Measurements from ENCODE around the gene ERCC6. TPM values are rescaled to one million over a fixed set of nuclear protein-coding genes. Genes with fewer than 3 reads are reported as not detected.
A peak's percentile ranks its signal among the peaks of the same experiment; 100 is the strongest.

The ERCC6 gene
- total RNA-seq, 1 donor from 2014 or later: 15.2 TPM

DNA sequence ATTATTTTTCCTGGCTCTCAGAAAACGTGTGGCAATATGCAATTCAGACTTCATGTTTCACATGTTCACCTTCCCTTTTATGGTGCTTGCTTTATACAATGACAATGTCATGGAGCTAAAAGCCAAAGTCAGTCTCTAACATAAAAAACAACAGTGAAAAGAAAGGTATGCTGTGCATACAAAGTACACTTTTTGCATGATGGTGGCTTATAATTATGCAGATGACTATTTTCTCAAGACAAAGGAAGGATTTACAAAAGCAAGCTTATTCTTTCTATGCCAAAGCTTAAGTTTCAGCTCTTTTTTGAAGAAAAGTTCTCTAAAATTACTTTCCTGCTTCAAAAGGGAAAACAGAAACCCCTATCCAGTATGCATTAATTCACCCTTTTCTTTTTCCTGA, 15.6 kb downstream of the ERCC6 start:
- no peak for DNase-seq (ENCODE audit: extremely low spot score in 2 of 2)
- H3K27ac ChIP-seq: no peak overlapping the region
- H3K4me1 ChIP-seq: no peaks in the 10 kb centered on the region
- TF ChIP-seq POLR2A (IDR thresholded peaks at IDR 0.05) (no peak), POLR2AphosphoS5 (IDR thresholded peaks at IDR 0.05; ENCODE audit: insufficient read depth in 1 of 2, low read depth in 1 of 2) (no peak), CTCF (IDR thresholded peaks at IDR 0.05) (no peak)
- no peaks in the 10 kb centered on the region for H3K27me3 ChIP-seq
- intact Hi-C loops (cut with DNase I): no loop called here
- H3K4me3 ChIP-seq: no peak overlapping the region
- peaks cover 0 to 45% of the 10 kb centered on the region in 2 donors for H3K36me3 ChIP-seq
- H3K9me3 ChIP-seq: no peaks in the 10 kb centered on the region

- no peaks in the 10 kb centered on the region for H3K9me3 ChIP-seq
- H3K4me3 ChIP-seq: no peak overlapping the region
- intact Hi-C loops (cut with DNase I): no loop called here
- no peak overlapping the region for H3K27ac ChIP-seq
- no peaks in the 10 kb centered on the region for H3K27me3 ChIP-seq
- no peak for DNase-seq (ENCODE audit: extremely low spot score in 2 of 2)
- TF ChIP-seq POLR2AphosphoS5 (IDR thresholded peaks at IDR 0.05; ENCODE audit: insufficient read depth in 1 of 2, low read depth in 1 of 2) (no peak), CTCF (IDR thresholded peaks at IDR 0.05) (no peak), POLR2A (IDR thresholded peaks at IDR 0.05) (no peak)
- no peaks in the 10 kb centered on the region for H3K4me1 ChIP-seq
- H3K36me3 ChIP-seq: peaks cover 0 to 30% of the 10 kb centered on the region in 2 donors
Measured at GRCh38 chr10:49521062-49521461, 17.9 kb downstream of the ERCC6 start.

GRCh38 chr10:49520122-49520775, 18.7 kb downstream of the ERCC6 start:
- H3K4me1 ChIP-seq: no peaks in the 10 kb centered on the region
- no peaks in the 10 kb centered on the region for H3K9me3 ChIP-seq
- DNase-seq (ENCODE audit: extremely low spot score in 2 of 2): no peak
- no peaks in the 10 kb centered on the region for H3K27me3 ChIP-seq
- no peak for TF ChIP-seq POLR2AphosphoS5 (IDR thresholded peaks at IDR 0.05; ENCODE audit: insufficient read depth in 1 of 2, low read depth in 1 of 2)
- no peak for TF ChIP-seq CTCF (IDR thresholded peaks at IDR 0.05)
- TF ChIP-seq POLR2A (IDR thresholded peaks at IDR 0.05): no peak
- intact Hi-C loops (cut with DNase I): no loop called here
- no peak overlapping the region for H3K4me3 ChIP-seq
- H3K36me3 ChIP-seq: peaks cover 0 to 25% of the 10 kb centered on the region in 2 donors
- no peak overlapping the region for H3K27ac ChIP-seq

DNA sequence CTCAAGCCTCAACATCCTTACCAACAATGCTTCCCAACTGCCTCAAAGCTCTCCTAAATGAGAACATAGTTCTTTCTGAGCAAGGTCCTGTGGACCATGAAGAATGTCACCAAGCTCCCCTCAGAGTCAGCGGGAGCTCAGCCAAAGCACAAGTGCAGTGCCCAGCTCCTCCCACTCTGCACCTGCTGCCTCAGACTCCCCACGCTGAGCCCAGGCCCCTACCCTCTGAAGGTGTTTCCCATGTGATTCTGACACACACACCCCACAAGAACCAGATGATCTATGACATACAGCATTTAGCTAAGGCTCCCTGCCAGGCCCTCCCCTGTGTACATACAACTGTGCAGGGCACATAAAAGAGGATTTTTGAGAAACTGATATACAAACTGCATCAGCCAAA, 19.2 kb downstream of the ERCC6 start:
- no peak for DNase-seq (ENCODE audit: extremely low spot score in 2 of 2)
- no peak overlapping the region for H3K27ac ChIP-seq
- no peak overlapping the region for H3K4me3 ChIP-seq
- no peaks in the 10 kb centered on the region for H3K9me3 ChIP-seq
- TF ChIP-seq POLR2A (IDR thresholded peaks at IDR 0.05) (no peak), CTCF (IDR thresholded peaks at IDR 0.05) (no peak), POLR2AphosphoS5 (IDR thresholded peaks at IDR 0.05; ENCODE audit: insufficient read depth in 1 of 2, low read depth in 1 of 2) (no peak)
- intact Hi-C loops (cut with DNase I): loop anchor here (10.0 kb wide), 1 partner anchor 535 kb away; no protein-coding TSS in a partner anchor
- no peaks in the 10 kb centered on the region for H3K4me1 ChIP-seq
- peaks cover 0 to 21% of the 10 kb centered on the region in 2 donors for H3K36me3 ChIP-seq
- H3K27me3 ChIP-seq: no peaks in the 10 kb centered on the region

DNA sequence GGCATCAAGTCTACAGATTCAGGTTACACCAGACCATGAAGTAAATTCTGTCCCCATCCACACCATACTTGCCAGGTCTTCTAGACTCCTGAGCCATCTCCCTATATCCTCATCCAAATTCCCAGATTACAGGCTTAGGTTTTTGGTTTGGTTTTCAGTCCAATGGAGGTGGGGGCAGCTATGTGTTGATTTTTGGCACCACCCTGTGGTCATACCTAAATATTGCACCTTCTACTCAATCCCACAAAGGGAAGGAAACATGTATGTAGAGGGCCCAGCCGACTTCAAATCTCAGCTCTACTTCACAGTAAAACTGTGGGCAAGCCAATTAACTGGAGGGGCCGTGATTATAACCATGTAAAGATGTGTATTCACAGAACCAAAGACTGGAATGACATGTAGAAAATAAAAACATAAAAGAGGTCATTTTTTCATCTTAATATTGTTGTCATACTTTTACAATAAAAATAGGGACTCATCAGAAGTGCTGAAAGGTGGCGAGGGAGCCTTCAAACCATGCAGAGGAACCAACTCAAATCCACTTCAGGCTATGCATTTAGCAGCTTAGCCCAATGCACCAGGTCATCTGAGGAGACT, 19.8 kb downstream of the ERCC6 start:
- no peak overlapping the region for H3K4me3 ChIP-seq
- no peaks in the 10 kb centered on the region for H3K9me3 ChIP-seq
- no peak overlapping the region for H3K27ac ChIP-seq
- H3K4me1 ChIP-seq: no peaks in the 10 kb centered on the region
- H3K27me3 ChIP-seq: no peaks in the 10 kb centered on the region
- TF ChIP-seq CTCF (IDR thresholded peaks at IDR 0.05): peak; percentile 33 to 64 (median 37)
- no peak for TF ChIP-seq POLR2AphosphoS5 (IDR thresholded peaks at IDR 0.05; ENCODE audit: insufficient read depth in 1 of 2, low read depth in 1 of 2)
- no peak for DNase-seq (ENCODE audit: extremely low spot score in 2 of 2)
- H3K36me3 ChIP-seq: peaks cover 0 to 18% of the 10 kb centered on the region in 2 donors
- intact Hi-C loops (cut with DNase I): loop anchor here (10.0 kb wide), 1 partner anchor 534 kb away; no protein-coding TSS in a partner anchor

Measured in vagina (tissue), 2 donors.